Mucosa of gallbladder (tissue), 1 donor: ENCODE data around the gene FBXO44. TPM values are rescaled to one million over a fixed set of nuclear protein-coding genes. Genes with fewer than 3 reads are reported as not detected.
A peak's percentile ranks its signal among the peaks of the same experiment; 100 is the strongest.

Source experiments
- DNase-seq: peaks from one replicate; pipeline ENCODE4 v3.0.0-alpha.2; 2020; ENCODE audit warnings: low spot score
- total RNA-seq: library from RNA; stranded (reverse); gene quantifications from one replicate; pipeline ENCODE4 v1.2.1, GENCODE V29; 2021
- donor health status: DM: no; HTN: no; CAD: no.

The FBXO44 gene
- total RNA-seq, 1 donor from 2014 or later: 43.6 TPM

GRCh38 chr1:11658542-11658941, 3.9 kb downstream of the FBXO44 start:
- DNase-seq: no peak

GRCh38 chr1:11659748-11660147, 5.1 kb downstream of the FBXO44 start:
- DNase-seq: no peak

- DNase-seq: no peak
Measured at GRCh38 chr1:11661103-11661502, 6.4 kb downstream of the FBXO44 start.

GRCh38 chr1:11664336-11665065, 9.8 kb downstream of the FBXO44 start:
- DNase-seq: no peak

- no peak for DNase-seq
Measured at GRCh38 chr1:11668516-11668915, 13.8 kb downstream of the FBXO44 start.

GRCh38 chr1:11670747-11671146, 16.1 kb downstream of the FBXO44 start:
- DNase-seq: no peak

- DNase-seq: no peak
Measured at GRCh38 chr1:11671205-11671543, 16.5 kb downstream of the FBXO44 start.

- peak; percentile 61 for DNase-seq
Measured at GRCh38 chr1:11671544-11672286, 17.0 kb downstream of the FBXO44 start.

GRCh38 chr1:11673089-11673769, 18.6 kb downstream of the FBXO44 start:
- no peak for DNase-seq

GRCh38 chr1:11674488-11674887, 19.8 kb downstream of the FBXO44 start:
- no peak for DNase-seq

GRCh38 chr1:11675325-11675724, 20.6 kb downstream of the FBXO44 start:
- no peak for DNase-seq

GRCh38 chr1:11676386-11677103, 21.9 kb downstream of the FBXO44 start:
- no peak for DNase-seq

- no peak for DNase-seq
Measured at GRCh38 chr1:11678442-11678841, 23.8 kb downstream of the FBXO44 start.

- DNase-seq: no peak
Measured at GRCh38 chr1:11680270-11681070, 25.8 kb downstream of the FBXO44 start.

GRCh38 chr1:11681071-11681771, 26.5 kb downstream of the FBXO44 start, which contains the start of gene MAD2L2:
Gene MAD2L2 (minus strand): TSS chr1:11681148. CDS start chr1:11680601, 547 bp downstream.
- peak; percentile 84 for DNase-seq

- no peak for DNase-seq
Measured at GRCh38 chr1:11682287-11682771, 27.7 kb downstream of the FBXO44 start.

- no peak for DNase-seq
Measured at GRCh38 chr1:11682799-11683198, 28.1 kb downstream of the FBXO44 start.

GRCh38 chr1:11684070-11684469, 29.4 kb downstream of the FBXO44 start:
- DNase-seq: no peak

GRCh38 chr1:11685210-11685752, 30.6 kb downstream of the FBXO44 start:
- no peak for DNase-seq

GRCh38 chr1:11688506-11688905, 33.8 kb downstream of the FBXO44 start:
- no peak for DNase-seq
